ENCODE measurements around the gene SLC27A6. TPM values are rescaled to one million over a fixed set of nuclear protein-coding genes. Genes with fewer than 3 reads are reported as not detected.

Gene SLC27A6
- total RNA-seq, 1 experiment from 2014 or later: 7.9 TPM

GRCh38 chr5:129020683-129021082, 55.4 kb downstream of the SLC27A6 start:
- Histone ChIP-seq H3K4me1 (ENCODE audit: control insufficient read depth in 1 of 2, insufficient read depth in 2 of 2, low read length in 2 of 2) (no peaks in the 10 kb centered on the region), H3K9me3 (ENCODE audit: control insufficient read depth in 1 of 2, insufficient read depth in 1 of 2, low read depth in 1 of 2, low read length in 2 of 2) (no peaks in the 10 kb centered on the region), H3K79me2 (ENCODE audit: insufficient read depth, low read length) (no peaks in the 10 kb centered on the region), H3K36me3 (ENCODE audit: control insufficient read depth in 1 of 2, insufficient read depth in 2 of 2, low read length in 2 of 2) (no peaks in the 10 kb centered on the region), H2AFZ (ENCODE audit: low read depth, low read length, poor library complexity, severe bottlenecking) (no peak overlapping the region), H3K4me2 (ENCODE audit: low read length) (no peak overlapping the region), H3K4me3 (replicated peaks in 1 of 2; ENCODE audit: low read depth in 1 of 2, low read length in 2 of 2) (no peak overlapping the region), H3K9ac (ENCODE audit: low read length) (no peak overlapping the region), H3K27ac (ENCODE audit: low read depth, low read length) (no peak overlapping the region), H3K9me2 (ENCODE audit: insufficient read depth) (no peaks in the 10 kb centered on the region), H3K27me3 (ENCODE audit: insufficient read depth, low read length) (no peaks in the 10 kb centered on the region), H4K20me1 (ENCODE audit: insufficient read depth) (no peaks in the 10 kb centered on the region)
- no peak for TF ChIP-seq ATF3 (IDR thresholded peaks at IDR 0.05)
- no peak for TF ChIP-seq MAX (IDR thresholded peaks at IDR 0.05)
- TF ChIP-seq TCF7L2 (IDR thresholded peaks at IDR 0.05; ENCODE audit: borderline replicate concordance, extremely low read depth, insufficient read depth, insufficient read length): no peak
- no peak for TF ChIP-seq CEBPB (IDR thresholded peaks at IDR 0.05; ENCODE audit: low read depth)
- no peak for TF ChIP-seq EZH2 (IDR thresholded peaks at IDR 0.05)
- TF ChIP-seq ZFX (IDR thresholded peaks at IDR 0.05): no peak
- TF ChIP-seq EZH2phosphoT487 (IDR thresholded peaks at IDR 0.05; ENCODE audit: borderline replicate concordance): no peak
- TF ChIP-seq SRF (IDR thresholded peaks at IDR 0.05; ENCODE audit: low read depth): no peak
- TF ChIP-seq SIN3A (IDR thresholded peaks at IDR 0.05; ENCODE audit: low read depth): no peak
- TF ChIP-seq REST (IDR thresholded peaks at IDR 0.05; ENCODE audit: low read depth): no peak
- TF ChIP-seq ZNF274 (IDR thresholded peaks at IDR 0.05; ENCODE audit: low read depth, low read length): no peak
- no peak for TF ChIP-seq POLR2A (IDR thresholded peaks at IDR 0.05; ENCODE audit: borderline replicate concordance, extremely low read depth, insufficient read depth, insufficient read length)
- ATAC-seq: no peak
- ChIA-PET RAD21 (ENCODE audit: low non-redundant PET in 1 of 2, low total read pairs in 2 of 2, uncharacterized antibody in 2 of 2, unreplicated experiment in 2 of 2) (no interaction called here), CTCF (no interaction called here), POLR2A (no interaction called here)
- no TSS peak for BruUV-seq (replicated peaks)
- intact Hi-C loops (cut with micrococcal nuclease): no loop called here
- DNase-seq (ENCODE audit: low read depth, low spot score): no peak
